ENCODE results near the gene MPO.

DNA sequence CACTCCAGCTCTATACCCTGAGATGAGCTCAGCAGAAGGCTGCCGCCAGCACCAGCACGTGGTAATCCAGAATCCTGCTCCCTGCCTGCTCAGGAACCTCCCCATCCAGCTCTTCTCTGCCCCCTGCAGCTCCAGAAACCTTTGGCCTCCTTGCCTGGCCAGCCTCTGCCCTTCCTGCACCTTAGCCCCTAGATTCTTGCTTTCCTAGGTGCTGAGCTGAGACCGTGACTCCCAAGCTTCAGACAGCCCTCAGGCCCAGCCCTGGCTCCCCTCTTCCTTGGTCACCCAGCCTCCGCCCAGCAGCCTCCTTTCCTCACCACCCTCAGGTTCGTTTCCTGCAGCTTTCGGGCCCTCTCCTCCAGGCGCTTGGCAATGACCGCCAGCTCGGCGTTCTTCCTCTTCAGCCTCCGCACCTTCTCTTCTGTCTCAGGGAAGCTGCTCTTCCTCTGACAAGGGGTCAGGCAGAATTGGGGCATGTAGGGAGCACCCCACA is 45.3 kb upstream of the MPO start:
- TF ChIP-seq, protein P1, sequence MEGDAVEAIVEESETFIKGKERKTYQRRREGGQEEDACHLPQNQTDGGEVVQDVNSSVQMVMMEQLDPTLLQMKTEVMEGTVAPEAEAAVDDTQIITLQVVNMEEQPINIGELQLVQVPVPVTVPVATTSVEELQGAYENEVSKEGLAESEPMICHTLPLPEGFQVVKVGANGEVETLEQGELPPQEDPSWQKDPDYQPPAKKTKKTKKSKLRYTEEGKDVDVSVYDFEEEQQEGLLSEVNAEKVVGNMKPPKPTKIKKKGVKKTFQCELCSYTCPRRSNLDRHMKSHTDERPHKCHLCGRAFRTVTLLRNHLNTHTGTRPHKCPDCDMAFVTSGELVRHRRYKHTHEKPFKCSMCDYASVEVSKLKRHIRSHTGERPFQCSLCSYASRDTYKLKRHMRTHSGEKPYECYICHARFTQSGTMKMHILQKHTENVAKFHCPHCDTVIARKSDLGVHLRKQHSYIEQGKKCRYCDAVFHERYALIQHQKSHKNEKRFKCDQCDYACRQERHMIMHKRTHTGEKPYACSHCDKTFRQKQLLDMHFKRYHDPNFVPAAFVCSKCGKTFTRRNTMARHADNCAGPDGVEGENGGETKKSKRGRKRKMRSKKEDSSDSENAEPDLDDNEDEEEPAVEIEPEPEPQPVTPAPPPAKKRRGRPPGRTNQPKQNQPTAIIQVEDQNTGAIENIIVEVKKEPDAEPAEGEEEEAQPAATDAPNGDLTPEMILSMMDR (IDR thresholded peaks at IDR 0.05; ENCODE audit: poor library complexity), result no peak
- TF ChIP-seq EZH2 (IDR thresholded peaks at IDR 0.05; ENCODE audit: borderline replicate concordance), result no peak

All from hepatocyte (in vitro differentiated cells).